Neutrophil (primary cell): ENCODE data around the gene HSPG2.

Experiments
- H3K27ac ChIP-seq: fragments of 200-600 bp; sonication (generic); 2 replicates; pipeline ENCODE4 v1.5.1; 2016; ENCODE audit warnings: mild to moderate bottlenecking, moderate library complexity
- H3K27me3 ChIP-seq: fragments of 200-600 bp; sonication (generic); 2 replicates; pipeline ENCODE4 v1.6.0; 2016; ENCODE audit warnings: mild to moderate bottlenecking
- H3K36me3 ChIP-seq: fragments of 200-600 bp; sonication (generic); 2 replicates; pipeline ENCODE4 v1.5.1; 2017
- H3K4me1 ChIP-seq, 2 experiments: fragments of 200-600 bp in 1 of 2; sonication (generic) in 1 of 2; 1 replicate in 1 of 2; 2 replicates in 1 of 2; pipeline versions ENCODE4 v1.5.1 to v1.6.1; 2013 to 2016; ENCODE audit warnings: low read depth in 1 of 2, low read length in 1 of 2, mild to moderate bottlenecking in 1 of 2, moderate library complexity in 1 of 2; ENCODE audit not compliant: control insufficient read depth in 1 of 2, insufficient read depth in 1 of 2
- H3K4me3 ChIP-seq, 2 experiments: fragments of 200-600 bp in 1 of 2; sonication (generic) in 1 of 2; 1 replicate in 1 of 2; 2 replicates in 1 of 2; pipeline ENCODE4 v1.5.1; 2013 to 2016; ENCODE audit warnings: low read depth in 1 of 2, low read length in 1 of 2, mild to moderate bottlenecking in 1 of 2, moderate library complexity in 1 of 2
- H3K9me3 ChIP-seq: fragments of 200-600 bp; sonication (generic); 2 replicates; pipeline ENCODE4 v1.5.1; 2016
- CTCF ChIP-seq: fragments of 200-600 bp; sonication (generic); IDR thresholded peaks from 2 replicates; pipeline ENCODE4 v1.5.1; 2016; ENCODE audit warnings: antibody characterized with exemption

HSPG2 gene

GRCh38 chr1:21864730-21865129, 72.4 kb downstream of the HSPG2 start:
- H3K27me3 ChIP-seq: no peaks in the 10 kb centered on the region
- TF ChIP-seq CTCF: no peak
- no peaks in the 10 kb centered on the region for H3K36me3 ChIP-seq
- no peaks in the 10 kb centered on the region for H3K4me1 ChIP-seq
- no peaks in the 10 kb centered on the region for H3K9me3 ChIP-seq
- no peak overlapping the region for H3K4me3 ChIP-seq
- H3K27ac ChIP-seq: no peak overlapping the region

- H3K4me3 ChIP-seq: no peak overlapping the region
- H3K36me3 ChIP-seq: no peaks in the 10 kb centered on the region
Observed at GRCh38 chr1:21863981-21864380, 73.1 kb downstream of the HSPG2 start.

GRCh38 chr1:21861602-21862429, 75.3 kb downstream of the HSPG2 start:
- Histone ChIP-seq H3K4me1 (peaks cover 2 to 8% of the 10 kb centered on the region in 2 experiments), H3K27me3 (no peaks in the 10 kb centered on the region), H3K36me3 (no peaks in the 10 kb centered on the region), H3K4me3 (no peak overlapping the region), H3K27ac (no peak overlapping the region), H3K9me3 (no peaks in the 10 kb centered on the region)
- no peak for TF ChIP-seq CTCF

More at GRCh38 chr1:21863981-21864380, 73.1 kb downstream of the HSPG2 start:
- no peaks in the 10 kb centered on the region for H3K4me1 ChIP-seq
- H3K27ac ChIP-seq: no peak overlapping the region
- H3K27me3 ChIP-seq: no peaks in the 10 kb centered on the region
- TF ChIP-seq CTCF: no peak
- no peaks in the 10 kb centered on the region for H3K9me3 ChIP-seq

GRCh38 chr1:21860971-21861370, 76.1 kb downstream of the HSPG2 start:
- no peak overlapping the region for H3K27ac ChIP-seq
- H3K9me3 ChIP-seq: no peaks in the 10 kb centered on the region
- TF ChIP-seq CTCF: no peak
- no peak overlapping the region for H3K4me3 ChIP-seq
- peaks cover 2 to 9% of the 10 kb centered on the region in 2 experiments for H3K4me1 ChIP-seq
- no peaks in the 10 kb centered on the region for H3K27me3 ChIP-seq
- no peaks in the 10 kb centered on the region for H3K36me3 ChIP-seq

GRCh38 chr1:21859669-21860179, 77.4 kb downstream of the HSPG2 start:
- Histone ChIP-seq H3K27ac (no peak overlapping the region), H3K4me3 (no peak overlapping the region), H3K27me3 (no peaks in the 10 kb centered on the region), H3K36me3 (no peaks in the 10 kb centered on the region), H3K4me1 (peaks cover 2 to 9% of the 10 kb centered on the region in 2 experiments), H3K9me3 (no peaks in the 10 kb centered on the region)
- no peak for TF ChIP-seq CTCF
